SJSA1 (cell line): ENCODE results near the gene BPTF. TPM values are rescaled to one million over a fixed set of nuclear protein-coding genes. Genes with fewer than 3 reads are reported as not detected.
"Not testable (repeated sequence)": the region's sequence is repeated elsewhere in the genome, so short reads cannot be mapped to it uniquely, and the experiment has no call there.

Experiments used
- DNase-seq, 2 experiments: peaks; one replicate each; pipeline ENCODE4 v3.0.0-alpha.2; 2015 to 2020; ENCODE audit warnings: low spot score in 2 of 2, low read depth in 1 of 2
- H3K27ac ChIP-seq: fragments of 250-450 bp; sonication (Bioruptor Pico); 2 replicates; pipeline ENCODE4 v1.5.1; 2020; ENCODE audit warnings: mild to moderate bottlenecking, moderate library complexity
- H3K27me3 ChIP-seq: fragments of 250-450 bp; sonication (Bioruptor Pico); replicated peaks from 2 replicates; pipeline ENCODE4 v1.5.1; 2020; ENCODE audit warnings: mild to moderate bottlenecking, moderate library complexity
- H3K36me3 ChIP-seq: fragments of 250-450 bp; sonication (Bioruptor Pico); 2 replicates; pipeline ENCODE4 v1.5.1; 2020; ENCODE audit warnings: mild to moderate bottlenecking
- H3K4me1 ChIP-seq: fragments of 250-450 bp; sonication (Bioruptor Pico); replicated peaks from 2 replicates; pipeline ENCODE4 v1.6.1; 2021; ENCODE audit warnings: mild to moderate bottlenecking
- H3K4me3 ChIP-seq: fragments of 250-450 bp; sonication (Bioruptor Pico); 2 replicates; pipeline ENCODE4 v1.5.1; 2020; ENCODE audit warnings: mild to moderate bottlenecking
- H3K9me3 ChIP-seq: fragments of 250-450 bp; sonication (Bioruptor Pico); replicated peaks from 2 replicates; pipeline ENCODE4 v1.5.1; 2020; ENCODE audit warnings: mild to moderate bottlenecking
- total RNA-seq: library from RNA; depleted of rRNA; stranded (reverse); fragments of >200 nt; shearing (Covaris generic); gene quantifications from 2 replicates; pipeline ENCODE4 v1.2.3, GENCODE V29; 2014

BPTF gene
- total RNA-seq, 1 experiment from 2014 or later: 40.9 TPM

GRCh38 chr17:67842648-67843047 lies 17.3 kb downstream of the BPTF start:
- no peaks in the 10 kb centered on the region for H3K9me3 ChIP-seq
- DNase-seq: no peak
- no peaks in the 10 kb centered on the region for H3K27me3 ChIP-seq
- 0 out of 2 replicates have a peak, but pooled peaks cover 4% of the 10 kb centered on the region for H3K36me3 ChIP-seq
- H3K4me1 ChIP-seq: peaks cover 11% of the 10 kb centered on the region
- H3K27ac ChIP-seq: no peak overlapping the region
- no peak overlapping the region for H3K4me3 ChIP-seq

- H3K4me1 ChIP-seq: peaks cover 6% of the 10 kb centered on the region; the same call in 1 of the 2 replicates
- H3K27me3 ChIP-seq: no peaks in the 10 kb centered on the region
- no peak overlapping the region for H3K4me3 ChIP-seq
These were observed 20.1 kb downstream of the BPTF start for GRCh38 chr17:67845374-67845773.

GRCh38 chr17:67848189-67848588 lies 22.9 kb downstream of the BPTF start:
- H3K27ac ChIP-seq, H3K36me3 ChIP-seq, H3K27me3 ChIP-seq, H3K9me3 ChIP-seq, DNase-seq, H3K4me3 ChIP-seq: not testable (repeated sequence)
- H3K4me1 ChIP-seq: peaks cover 17% of the 10 kb centered on the region

More at GRCh38 chr17:67845374-67845773, 20.1 kb downstream of the BPTF start:
- H3K27ac ChIP-seq: no peak overlapping the region
- no peaks in the 10 kb centered on the region for H3K9me3 ChIP-seq
- no peak for DNase-seq
- H3K36me3 ChIP-seq: no peaks in the 10 kb centered on the region

- not testable (repeated sequence) for H3K27me3 ChIP-seq, H3K4me3 ChIP-seq, H3K27ac ChIP-seq, H3K9me3 ChIP-seq, DNase-seq, H3K36me3 ChIP-seq
- H3K4me1 ChIP-seq: peaks cover 17% of the 10 kb centered on the region
These were observed 23.5 kb downstream of the BPTF start for GRCh38 chr17:67848846-67849245.

- no peak for DNase-seq
- Histone ChIP-seq H3K36me3 (peaks cover 19% of the 10 kb centered on the region), H3K9me3 (no peaks in the 10 kb centered on the region), H3K4me1 (peaks cover 17% of the 10 kb centered on the region), H3K27me3 (no peaks in the 10 kb centered on the region), H3K4me3 (no peak overlapping the region), H3K27ac (no peak overlapping the region)
These were observed 25.8 kb downstream of the BPTF start for GRCh38 chr17:67850991-67851631.

GRCh38 chr17:67853703-67854102 lies 28.4 kb downstream of the BPTF start:
- no peaks in the 10 kb centered on the region for H3K9me3 ChIP-seq
- no peak overlapping the region for H3K27ac ChIP-seq
- H3K36me3 ChIP-seq: peaks cover 19% of the 10 kb centered on the region
- H3K4me3 ChIP-seq: no peak overlapping the region
- peaks cover 11% of the 10 kb centered on the region for H3K4me1 ChIP-seq
- no peak for DNase-seq
- no peaks in the 10 kb centered on the region for H3K27me3 ChIP-seq

- Histone ChIP-seq H3K4me3 (no peak overlapping the region), H3K4me1 (peaks cover 11% of the 10 kb centered on the region), H3K9me3 (no peaks in the 10 kb centered on the region), H3K27me3 (no peaks in the 10 kb centered on the region), H3K36me3 (peaks cover 19% of the 10 kb centered on the region), H3K27ac (no peak overlapping the region)
- no peak for DNase-seq
These were observed 29.1 kb downstream of the BPTF start for GRCh38 chr17:67854378-67854777.

- peaks cover 19% of the 10 kb centered on the region for H3K36me3 ChIP-seq
- H3K4me3 ChIP-seq: no peak overlapping the region
- peaks cover 9% of the 10 kb centered on the region for H3K4me1 ChIP-seq
- no peaks in the 10 kb centered on the region for H3K9me3 ChIP-seq
- no peaks in the 10 kb centered on the region for H3K27me3 ChIP-seq
- DNase-seq: no peak
- no peak overlapping the region for H3K27ac ChIP-seq
These were observed 30.4 kb downstream of the BPTF start for GRCh38 chr17:67855504-67856324.

GRCh38 chr17:67856402-67856801 lies 31.1 kb downstream of the BPTF start:
- not testable (repeated sequence) for H3K9me3 ChIP-seq, DNase-seq, H3K4me1 ChIP-seq, H3K27me3 ChIP-seq, H3K27ac ChIP-seq, H3K4me3 ChIP-seq
- peaks cover 19% of the 10 kb centered on the region for H3K36me3 ChIP-seq

- Histone ChIP-seq H3K27ac (no peak overlapping the region), H3K4me3 (no peak overlapping the region), H3K9me3 (no peaks in the 10 kb centered on the region), H3K4me1 (no peaks in the 10 kb centered on the region), H3K36me3 (no peaks in the 10 kb centered on the region; the same call in 1 of the 2 replicates), H3K27me3 (no peaks in the 10 kb centered on the region)
- DNase-seq: no peak
These were observed 37.4 kb downstream of the BPTF start for GRCh38 chr17:67862614-67863217.

- no peaks in the 10 kb centered on the region for H3K27me3 ChIP-seq
- no peak overlapping the region for H3K4me3 ChIP-seq
- H3K36me3 ChIP-seq: no peaks in the 10 kb centered on the region; the same call in 1 of the 2 replicates
- DNase-seq: no peak
- no peak overlapping the region for H3K27ac ChIP-seq
- H3K4me1 ChIP-seq: no peaks in the 10 kb centered on the region
- H3K9me3 ChIP-seq: no peaks in the 10 kb centered on the region
These were observed 38.4 kb downstream of the BPTF start for GRCh38 chr17:67863624-67864247.

GRCh38 chr17:67865438-67865837 lies 40.1 kb downstream of the BPTF start:
- no peak overlapping the region for H3K27ac ChIP-seq

GRCh38 chr17:67867591-67867990 lies 42.3 kb downstream of the BPTF start:
- Histone ChIP-seq H3K4me1 (no peaks in the 10 kb centered on the region), H3K36me3 (no peaks in the 10 kb centered on the region), H3K27me3 (no peaks in the 10 kb centered on the region), H3K9me3 (no peaks in the 10 kb centered on the region), H3K27ac (no peak overlapping the region), H3K4me3 (no peak overlapping the region)
- no peak for DNase-seq

More at GRCh38 chr17:67865438-67865837, 40.1 kb downstream of the BPTF start:
- H3K9me3 ChIP-seq: no peaks in the 10 kb centered on the region
- H3K27me3 ChIP-seq: no peaks in the 10 kb centered on the region
- no peaks in the 10 kb centered on the region; the same call in 1 of the 2 replicates for H3K36me3 ChIP-seq
- H3K4me1 ChIP-seq: no peaks in the 10 kb centered on the region
- H3K4me3 ChIP-seq: no peak overlapping the region
- DNase-seq: no peak
